Neural progenitor cell (in vitro differentiated cells): Measurements from ENCODE around the gene OR6J1. TPM values are rescaled to one million over a fixed set of nuclear protein-coding genes. Genes with fewer than 3 reads are reported as not detected.

Source experiments
- DNase-seq: peaks from one replicate; pipeline ENCODE4 v3.0.0-alpha.2; 2016; ENCODE audit warnings: low spot score
- H2AFZ ChIP-seq: fragments of 200-600 bp; sonication (generic); replicated peaks from 2 replicates; pipeline ENCODE4 v1.6.1; 2016; ENCODE audit warnings: antibody characterized with exemption
- H3F3A ChIP-seq: fragments of 200-600 bp; sonication (generic); 2 replicates; pipeline ENCODE4 v1.6.1; 2016; ENCODE audit warnings: antibody characterized with exemption, low read depth
- H3K27ac ChIP-seq: fragments of 200-600 bp; sonication (generic); 2 replicates; pipeline ENCODE4 v1.5.1; 2016; ENCODE audit warnings: mild to moderate bottlenecking
- H3K27me3 ChIP-seq: fragments of 200-600 bp; sonication (generic); 2 replicates; pipeline ENCODE4 v1.6.1; 2016; ENCODE audit warnings: mild to moderate bottlenecking, moderate library complexity
- H3K36me3 ChIP-seq: fragments of 200-600 bp; sonication (generic); 2 replicates; pipeline ENCODE4 v1.5.1; 2016
- H3K4me1 ChIP-seq: fragments of 200-600 bp; sonication (generic); 2 replicates; pipeline ENCODE4 v1.6.1; 2016; ENCODE audit warnings: mixed run types
- H3K4me2 ChIP-seq: fragments of 200-600 bp; sonication (generic); 2 replicates; pipeline ENCODE4 v1.6.1; 2016
- H3K4me3 ChIP-seq: fragments of 200-600 bp; sonication (generic); 2 replicates; pipeline ENCODE4 v1.5.1; 2016
- H3K79me2 ChIP-seq: fragments of 200-600 bp; sonication (generic); 2 replicates; pipeline ENCODE4 v1.6.1; 2016; ENCODE audit warnings: low read depth
- H3K9ac ChIP-seq: fragments of 200-600 bp; sonication (generic); 2 replicates; pipeline ENCODE4 v1.6.1; 2016
- H3K9me3 ChIP-seq: fragments of 200-600 bp; sonication (generic); 2 replicates; pipeline ENCODE4 v1.5.1; 2016; ENCODE audit warnings: low read depth
- H4K20me1 ChIP-seq: fragments of 200-600 bp; sonication (generic); 2 replicates; pipeline ENCODE4 v1.6.1; 2016; ENCODE audit warnings: low read depth
- H3K27ac Mint-ChIP-seq: 3 replicates; pipeline ENCODE4 v1.8.0; 2021; ENCODE audit warnings: mixed read lengths
- H3K27me3 Mint-ChIP-seq: 2 replicates; pipeline ENCODE4 v1.8.0; 2022; ENCODE audit warnings: low read depth, mild to moderate bottlenecking, inconsistent platforms, moderate library complexity, mixed read lengths; ENCODE audit not compliant: insufficient read depth
- H3K36me3 Mint-ChIP-seq: 3 replicates; pipeline ENCODE4 v1.8.0; 2021; ENCODE audit warnings: mixed read lengths
- H3K4me1 Mint-ChIP-seq: 3 replicates; pipeline ENCODE4 v1.8.0; 2021; ENCODE audit warnings: mixed read lengths
- H3K4me3 Mint-ChIP-seq: 3 replicates; pipeline ENCODE4 v1.8.0; 2021; ENCODE audit warnings: mild to moderate bottlenecking, moderate library complexity, mixed read lengths
- H3K9me3 Mint-ChIP-seq: 3 replicates; pipeline ENCODE4 v1.8.0; 2020; ENCODE audit warnings: mixed read lengths
- EZH2 ChIP-seq: fragments of 200-600 bp; sonication (generic); IDR thresholded peaks from 2 replicates; pipeline ENCODE4 v1.6.1; 2017; ENCODE audit warnings: antibody characterized with exemption, mild to moderate bottlenecking, moderate library complexity
- EZH2phosphoT487 ChIP-seq: fragments of 200-600 bp; sonication (generic); IDR thresholded peaks from 2 replicates; pipeline ENCODE4 v1.6.1; 2017; ENCODE audit warnings: antibody characterized with exemption
- total RNA-seq: library from RNA; depleted of rRNA; stranded (reverse); fragments of >200 nt; gene quantifications from 2 replicates; pipeline ENCODE4 v1.2.3, GENCODE V29; 2015; ENCODE audit warnings: low replicate concordance
- TF ChIP-seq, protein P1 (sequence below): fragments of 200-600 bp; sonication (generic); IDR thresholded peaks from 2 replicates; pipeline ENCODE4 v1.5.1; 2017; ENCODE audit warnings: antibody characterized with exemption, mild to moderate bottlenecking

The OR6J1 gene
- total RNA-seq, 1 donor from 2014 or later: not detected

DNA sequence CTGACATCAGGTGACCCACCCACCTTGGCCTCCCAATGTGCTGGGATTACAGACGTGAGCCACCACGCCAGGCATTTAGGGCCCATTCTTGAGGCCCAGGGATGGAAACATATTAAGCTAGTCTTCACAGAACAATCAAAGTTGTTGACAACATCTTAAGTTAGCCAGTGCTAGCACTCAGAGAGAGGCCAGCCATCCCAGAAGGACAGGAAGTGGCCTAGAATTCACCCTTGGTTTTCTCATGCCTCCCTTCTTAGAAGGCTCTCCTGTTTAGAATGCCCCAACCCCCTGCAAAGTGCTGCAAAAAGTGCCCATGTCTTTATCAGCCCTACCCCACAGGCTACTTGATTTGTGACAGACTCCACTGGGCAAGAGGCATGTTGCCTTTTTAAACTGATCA lies 12.1 kb upstream of the OR6J1 start:
- no peaks in the 10 kb centered on the region for H3K9me3 ChIP-seq
- no peak for TF ChIP-seq EZH2
- no peak for TF ChIP-seq EZH2phosphoT487
- TF ChIP-seq, protein P1, sequence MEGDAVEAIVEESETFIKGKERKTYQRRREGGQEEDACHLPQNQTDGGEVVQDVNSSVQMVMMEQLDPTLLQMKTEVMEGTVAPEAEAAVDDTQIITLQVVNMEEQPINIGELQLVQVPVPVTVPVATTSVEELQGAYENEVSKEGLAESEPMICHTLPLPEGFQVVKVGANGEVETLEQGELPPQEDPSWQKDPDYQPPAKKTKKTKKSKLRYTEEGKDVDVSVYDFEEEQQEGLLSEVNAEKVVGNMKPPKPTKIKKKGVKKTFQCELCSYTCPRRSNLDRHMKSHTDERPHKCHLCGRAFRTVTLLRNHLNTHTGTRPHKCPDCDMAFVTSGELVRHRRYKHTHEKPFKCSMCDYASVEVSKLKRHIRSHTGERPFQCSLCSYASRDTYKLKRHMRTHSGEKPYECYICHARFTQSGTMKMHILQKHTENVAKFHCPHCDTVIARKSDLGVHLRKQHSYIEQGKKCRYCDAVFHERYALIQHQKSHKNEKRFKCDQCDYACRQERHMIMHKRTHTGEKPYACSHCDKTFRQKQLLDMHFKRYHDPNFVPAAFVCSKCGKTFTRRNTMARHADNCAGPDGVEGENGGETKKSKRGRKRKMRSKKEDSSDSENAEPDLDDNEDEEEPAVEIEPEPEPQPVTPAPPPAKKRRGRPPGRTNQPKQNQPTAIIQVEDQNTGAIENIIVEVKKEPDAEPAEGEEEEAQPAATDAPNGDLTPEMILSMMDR: no peak
- Mint-ChIP-seq H3K4me3 (no peak overlapping the region), H3K27me3 (peaks cover 2% of the 10 kb centered on the region), H3K9me3 (no peaks in the 10 kb centered on the region), H3K27ac (no peak overlapping the region), H3K4me1 (peaks cover 15% of the 10 kb centered on the region), H3K36me3 (no peaks in the 10 kb centered on the region)
- H3K4me3 ChIP-seq: no peak overlapping the region
- H3K27me3 ChIP-seq: no peaks in the 10 kb centered on the region
- no peaks in the 10 kb centered on the region for H3F3A ChIP-seq
- no peak for DNase-seq
- no peak overlapping the region for H3K9ac ChIP-seq
- no peak overlapping the region for H3K27ac ChIP-seq
- no peak overlapping the region for H3K4me2 ChIP-seq
- peaks cover 6% of the 10 kb centered on the region for H3K4me1 ChIP-seq
- no peaks in the 10 kb centered on the region for H3K36me3 ChIP-seq
- no peaks in the 10 kb centered on the region for H4K20me1 ChIP-seq
- H2AFZ ChIP-seq: no peak overlapping the region
- H3K79me2 ChIP-seq: no peaks in the 10 kb centered on the region

DNA sequence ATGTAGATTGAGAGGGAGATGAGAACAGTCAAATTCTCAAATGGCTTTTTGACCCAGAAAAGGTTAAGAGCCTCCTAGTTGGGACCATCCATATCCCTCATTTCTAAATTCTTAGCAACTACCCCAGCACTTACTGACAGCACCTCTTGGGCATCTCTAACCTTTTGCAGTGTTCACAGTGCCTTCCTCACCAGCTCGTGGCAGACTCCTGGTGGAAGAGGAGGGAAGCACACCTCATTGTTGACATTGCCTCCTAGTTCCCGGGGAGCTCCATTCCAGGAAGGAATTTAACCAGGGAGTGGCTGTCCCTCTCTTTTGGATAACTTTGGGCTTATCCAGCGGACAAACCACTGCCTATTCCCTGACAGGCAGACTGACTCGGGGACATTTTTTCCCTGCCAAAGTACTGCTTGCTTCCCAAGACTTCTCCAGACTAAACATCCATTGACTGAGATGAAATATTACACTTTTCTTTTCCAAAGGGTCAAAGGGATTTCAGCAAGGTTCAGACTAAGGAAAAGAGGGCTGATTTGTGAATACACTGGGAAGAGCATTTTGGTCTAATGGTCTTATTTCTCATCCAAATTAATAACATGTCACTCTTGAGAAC lies 9.0 kb upstream of the OR6J1 start:
- DNase-seq: peak; percentile 85
- no peaks in the 10 kb centered on the region for H3F3A ChIP-seq
- no peak overlapping the region for H3K27ac ChIP-seq
- H3K27me3 ChIP-seq: no peaks in the 10 kb centered on the region
- no peak overlapping the region for H3K9ac ChIP-seq
- peaks cover 15% of the 10 kb centered on the region for H3K4me1 Mint-ChIP-seq
- H3K9me3 ChIP-seq: no peaks in the 10 kb centered on the region
- peak overlapping the region; percentile 42 for H2AFZ ChIP-seq
- no peaks in the 10 kb centered on the region for H4K20me1 ChIP-seq
- H3K36me3 Mint-ChIP-seq: no peaks in the 10 kb centered on the region
- no peak overlapping the region for H3K4me2 ChIP-seq
- no peaks in the 10 kb centered on the region for H3K79me2 ChIP-seq
- H3K36me3 ChIP-seq: no peaks in the 10 kb centered on the region
- H3K9me3 Mint-ChIP-seq: no peaks in the 10 kb centered on the region
- TF ChIP-seq, protein P1: peak; percentile 73
- TF ChIP-seq EZH2phosphoT487: no peak
- H3K27ac Mint-ChIP-seq: no peak overlapping the region
- peaks cover 6% of the 10 kb centered on the region for H3K4me1 ChIP-seq
- no peak overlapping the region for H3K4me3 ChIP-seq
- peaks cover 2% of the 10 kb centered on the region for H3K27me3 Mint-ChIP-seq
- no peak overlapping the region for H3K4me3 Mint-ChIP-seq

DNA sequence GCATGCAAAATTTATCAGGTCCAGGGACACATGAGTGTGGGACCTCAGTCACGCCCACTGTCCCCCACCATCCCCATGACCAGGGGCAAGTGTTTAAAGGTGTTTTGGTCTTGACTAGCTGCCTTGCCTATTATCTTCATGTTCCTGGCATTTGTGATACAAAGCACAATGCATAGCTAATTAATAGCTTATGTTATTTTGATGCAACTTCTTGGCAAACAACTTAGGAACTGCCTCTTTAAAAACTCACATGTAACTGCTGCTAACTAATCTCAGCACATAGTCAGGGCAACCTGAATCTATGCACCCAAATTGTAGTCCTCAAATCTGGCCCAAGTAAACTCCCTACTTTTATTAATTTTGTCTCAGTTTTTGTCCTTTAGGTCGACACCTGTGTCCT lies 7.4 kb upstream of the OR6J1 start:
- H3K4me1 Mint-ChIP-seq: peaks cover 3% of the 10 kb centered on the region
- H2AFZ ChIP-seq: no peak overlapping the region
- no peak overlapping the region for H3K9ac ChIP-seq
- H3K4me3 Mint-ChIP-seq: no peak overlapping the region
- no peak overlapping the region for H3K4me3 ChIP-seq
- H3K27me3 Mint-ChIP-seq: peaks cover 2% of the 10 kb centered on the region
- no peak for DNase-seq
- no peaks in the 10 kb centered on the region for H3F3A ChIP-seq
- H3K27ac Mint-ChIP-seq: no peak overlapping the region
- H3K27me3 ChIP-seq: no peaks in the 10 kb centered on the region
- H3K9me3 Mint-ChIP-seq: no peaks in the 10 kb centered on the region
- no peaks in the 10 kb centered on the region for H3K79me2 ChIP-seq
- no peaks in the 10 kb centered on the region for H3K36me3 ChIP-seq
- no peak overlapping the region for H3K4me2 ChIP-seq
- H3K36me3 Mint-ChIP-seq: no peaks in the 10 kb centered on the region
- no peak overlapping the region for H3K27ac ChIP-seq
- H3K4me1 ChIP-seq: no peaks in the 10 kb centered on the region
- H3K9me3 ChIP-seq: no peaks in the 10 kb centered on the region
- no peaks in the 10 kb centered on the region for H4K20me1 ChIP-seq
- TF ChIP-seq, protein P1: no peak
- TF ChIP-seq EZH2 (no peak), EZH2phosphoT487 (no peak)
